Peyer's patch (tissue), 4 donors: Measurements from ENCODE around the gene BCAS3.

Experiments used
- POLR2A ChIP-seq, 2 donors: fragments of 450-650 bp; IDR thresholded peaks; one replicate each; pipeline ENCODE4 v1.5.1; 2017; ENCODE audit warnings: antibody characterized with exemption in 2 of 2, mild to moderate bottlenecking in 2 of 2, moderate library complexity in 2 of 2
- TF ChIP-seq, protein P1 (sequence below), 6 experiments: fragments of 450-650 bp in 4 of 6; fragments of 200-600 bp in 2 of 6; sonication (generic) in 1 of 6; IDR thresholded peaks; one replicate each; pipeline ENCODE4 v1.5.1; 2017 to 2019; ENCODE audit warnings: antibody characterized with exemption in 6 of 6, mild to moderate bottlenecking in 3 of 6, moderate library complexity in 1 of 6

DNA sequence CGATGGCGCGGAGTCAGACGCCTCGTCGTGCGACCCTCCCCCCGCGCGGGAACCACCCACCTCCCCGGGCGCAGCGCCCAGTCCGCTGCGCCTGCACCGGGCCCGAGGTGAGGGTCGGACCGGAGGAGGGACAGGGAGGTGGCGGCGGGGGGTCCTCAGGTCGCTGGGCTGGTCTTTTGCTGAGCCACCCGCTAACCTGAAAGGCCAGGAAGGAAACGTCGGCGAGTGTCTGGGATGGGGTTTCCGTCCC lies 726.9 kb downstream of the BCAS3 start:
- TF ChIP-seq, protein P1, sequence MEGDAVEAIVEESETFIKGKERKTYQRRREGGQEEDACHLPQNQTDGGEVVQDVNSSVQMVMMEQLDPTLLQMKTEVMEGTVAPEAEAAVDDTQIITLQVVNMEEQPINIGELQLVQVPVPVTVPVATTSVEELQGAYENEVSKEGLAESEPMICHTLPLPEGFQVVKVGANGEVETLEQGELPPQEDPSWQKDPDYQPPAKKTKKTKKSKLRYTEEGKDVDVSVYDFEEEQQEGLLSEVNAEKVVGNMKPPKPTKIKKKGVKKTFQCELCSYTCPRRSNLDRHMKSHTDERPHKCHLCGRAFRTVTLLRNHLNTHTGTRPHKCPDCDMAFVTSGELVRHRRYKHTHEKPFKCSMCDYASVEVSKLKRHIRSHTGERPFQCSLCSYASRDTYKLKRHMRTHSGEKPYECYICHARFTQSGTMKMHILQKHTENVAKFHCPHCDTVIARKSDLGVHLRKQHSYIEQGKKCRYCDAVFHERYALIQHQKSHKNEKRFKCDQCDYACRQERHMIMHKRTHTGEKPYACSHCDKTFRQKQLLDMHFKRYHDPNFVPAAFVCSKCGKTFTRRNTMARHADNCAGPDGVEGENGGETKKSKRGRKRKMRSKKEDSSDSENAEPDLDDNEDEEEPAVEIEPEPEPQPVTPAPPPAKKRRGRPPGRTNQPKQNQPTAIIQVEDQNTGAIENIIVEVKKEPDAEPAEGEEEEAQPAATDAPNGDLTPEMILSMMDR (IDR thresholded peaks at IDR 0.05): no peak
- no peak for TF ChIP-seq POLR2A (IDR thresholded peaks at IDR 0.05)
